DMS153 treated with DMSO at 0.1 percent for 48 hours (cell line): ENCODE measurements around the gene MTCP1.

Experiments
- DNase-seq: peaks from one replicate; lab custom pipeline; 2025; ENCODE audit not compliant: unreplicated experiment; lab: John Stamatoyannopoulos, UW

The MTCP1 gene

GRCh38 chrX:155070975-155071693, at the start of gene MTCP1, which contains the start of the genes BRCC3 and CMC4:
Gene MTCP1, minus strand, starts transcription at chrX:155071136. Its CDS starts 5,126 bp downstream, at chrX:155066010.
Gene BRCC3, plus strand, starts transcription at chrX:155071508. Its CDS starts 20 bp downstream, at chrX:155071528.
Gene CMC4, minus strand, starts transcription at chrX:155071136. Its CDS starts 7,113 bp downstream, at chrX:155064023.
- peak; percentile 93 for DNase-seq

- DNase-seq, result no peak
Observed at GRCh38 chrX:155115174-155115819, 44.4 kb upstream of the MTCP1 start.

- DNase-seq, result no peak
Observed at GRCh38 chrX:155113097-155113496, 42.2 kb upstream of the MTCP1 start.

GRCh38 chrX:155112171-155112570, 41.2 kb upstream of the MTCP1 start:
- DNase-seq, result no peak

- DNase-seq, result no peak
Observed at GRCh38 chrX:155108427-155108826, 37.5 kb upstream of the MTCP1 start.

GRCh38 chrX:155105919-155106318, 35.0 kb upstream of the MTCP1 start:
- no peak for DNase-seq

GRCh38 chrX:155094468-155095061, 23.6 kb upstream of the MTCP1 start:
- DNase-seq, result peak; percentile 24

GRCh38 chrX:155086961-155087735, 16.2 kb upstream of the MTCP1 start:
- no peak for DNase-seq

- DNase-seq, result no peak
Observed at GRCh38 chrX:155086202-155086840, 15.4 kb upstream of the MTCP1 start.

- no peak for DNase-seq
Observed at GRCh38 chrX:155071694-155072280, 851 bp upstream of the MTCP1 start.

GRCh38 chrX:155070663-155070974, 317 bp downstream of the MTCP1 start:
- DNase-seq, result no peak

GRCh38 chrX:155070038-155070437, 898 bp downstream of the MTCP1 start:
- no peak for DNase-seq

- no peak for DNase-seq
Observed at GRCh38 chrX:155069414-155069813, 1.5 kb downstream of the MTCP1 start.

- DNase-seq, result no peak
Observed at GRCh38 chrX:155068165-155068564, 2.8 kb downstream of the MTCP1 start.

- no peak for DNase-seq
Observed at GRCh38 chrX:155065035-155065734, 5.8 kb downstream of the MTCP1 start.

GRCh38 chrX:155061760-155062159, 9.2 kb downstream of the MTCP1 start:
- DNase-seq, result no peak

- DNase-seq, result peak; percentile 12
Observed at GRCh38 chrX:155056877-155057792, 13.8 kb downstream of the MTCP1 start.

GRCh38 chrX:155056471-155056870, 14.5 kb downstream of the MTCP1 start:
- no peak for DNase-seq

- DNase-seq, result no peak
Observed at GRCh38 chrX:155055494-155055893, 15.4 kb downstream of the MTCP1 start.
